ENCODE data around the gene ADGRG1.
"Not testable (repeated sequence)": the region's sequence is repeated elsewhere in the genome, so short reads cannot be mapped to it uniquely, and the experiment has no call there.

Gene ADGRG1

DNA sequence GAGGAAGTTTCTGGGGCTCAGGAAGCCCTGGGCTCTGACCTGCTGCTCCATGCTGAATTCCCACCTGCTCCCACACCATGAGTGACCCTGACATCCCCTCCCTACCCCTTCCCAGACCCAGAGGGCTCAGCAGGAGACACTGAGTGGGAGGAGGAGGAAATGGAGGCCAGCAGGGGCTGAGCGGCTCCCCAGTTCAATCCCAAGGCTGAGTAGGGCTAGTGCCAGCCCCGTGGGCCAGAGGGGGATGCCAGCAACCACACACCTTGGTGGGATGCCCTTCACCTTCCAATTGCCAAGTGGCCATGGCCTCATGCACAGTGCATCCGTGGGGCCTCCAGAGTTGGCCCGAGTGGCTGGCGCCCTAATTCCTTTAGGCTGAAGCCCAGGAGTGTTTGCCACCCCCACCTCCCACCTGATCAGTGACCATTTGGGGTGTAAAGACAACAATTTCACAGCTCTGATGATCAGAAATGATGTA lies 38.7 kb downstream of the ADGRG1 start:
- in situ Hi-C loops (cut with MboI; ENCODE audit: low pct_unique_long_range_greater_than_20kb, low sequenced_read_pairs, unreplicated experiment) = no loop called here
- DNase-seq (ENCODE audit: low spot score) = no peak
- TF ChIP-seq, protein P1, sequence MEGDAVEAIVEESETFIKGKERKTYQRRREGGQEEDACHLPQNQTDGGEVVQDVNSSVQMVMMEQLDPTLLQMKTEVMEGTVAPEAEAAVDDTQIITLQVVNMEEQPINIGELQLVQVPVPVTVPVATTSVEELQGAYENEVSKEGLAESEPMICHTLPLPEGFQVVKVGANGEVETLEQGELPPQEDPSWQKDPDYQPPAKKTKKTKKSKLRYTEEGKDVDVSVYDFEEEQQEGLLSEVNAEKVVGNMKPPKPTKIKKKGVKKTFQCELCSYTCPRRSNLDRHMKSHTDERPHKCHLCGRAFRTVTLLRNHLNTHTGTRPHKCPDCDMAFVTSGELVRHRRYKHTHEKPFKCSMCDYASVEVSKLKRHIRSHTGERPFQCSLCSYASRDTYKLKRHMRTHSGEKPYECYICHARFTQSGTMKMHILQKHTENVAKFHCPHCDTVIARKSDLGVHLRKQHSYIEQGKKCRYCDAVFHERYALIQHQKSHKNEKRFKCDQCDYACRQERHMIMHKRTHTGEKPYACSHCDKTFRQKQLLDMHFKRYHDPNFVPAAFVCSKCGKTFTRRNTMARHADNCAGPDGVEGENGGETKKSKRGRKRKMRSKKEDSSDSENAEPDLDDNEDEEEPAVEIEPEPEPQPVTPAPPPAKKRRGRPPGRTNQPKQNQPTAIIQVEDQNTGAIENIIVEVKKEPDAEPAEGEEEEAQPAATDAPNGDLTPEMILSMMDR (IDR thresholded peaks at IDR 0.05; ENCODE audit: extremely low read depth, insufficient read depth, missing control alignments) = no peak

DNA sequence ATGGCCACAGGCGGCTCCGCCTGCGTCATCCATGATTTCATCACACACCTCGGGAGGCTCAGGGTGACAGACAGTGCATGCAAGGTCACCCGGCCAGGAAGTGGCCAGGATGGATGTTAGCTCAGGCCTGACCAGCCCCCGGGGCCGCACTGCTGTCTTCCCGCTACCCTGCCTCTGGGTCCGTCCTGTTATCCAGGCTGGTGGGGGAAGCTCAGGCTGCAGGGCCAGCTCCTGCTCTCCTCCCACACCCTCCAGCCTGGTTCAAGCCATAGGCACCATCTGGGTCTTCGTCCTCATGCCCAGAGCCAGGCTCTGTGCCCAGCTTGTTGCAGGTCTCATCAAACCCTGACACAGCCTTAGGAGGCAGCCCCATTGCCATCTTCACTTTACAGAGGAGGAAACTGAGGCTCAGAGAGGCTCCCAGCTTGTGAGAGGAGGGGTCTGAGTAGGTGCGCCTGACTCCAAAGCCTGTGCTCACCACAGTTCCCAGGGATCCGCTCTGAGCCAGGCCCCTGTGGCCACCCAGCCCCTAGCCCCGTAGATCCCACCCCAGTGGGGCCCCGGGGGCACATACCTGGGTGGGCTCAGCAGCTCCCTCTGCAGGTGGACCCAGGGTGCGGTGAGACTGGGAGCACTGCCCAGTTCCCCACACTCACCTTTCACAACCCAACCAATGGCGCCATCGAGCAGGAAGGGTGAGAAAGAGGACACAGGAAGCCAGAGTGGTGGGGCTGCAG lies 39.3 kb downstream of the ADGRG1 start:
- no peak for DNase-seq (ENCODE audit: low spot score)
- TF ChIP-seq, protein P1 (IDR thresholded peaks at IDR 0.05; ENCODE audit: extremely low read depth, insufficient read depth, missing control alignments) = peak; percentile 32
- in situ Hi-C loops (cut with MboI; ENCODE audit: low pct_unique_long_range_greater_than_20kb, low sequenced_read_pairs, unreplicated experiment) = no loop called here

DNA sequence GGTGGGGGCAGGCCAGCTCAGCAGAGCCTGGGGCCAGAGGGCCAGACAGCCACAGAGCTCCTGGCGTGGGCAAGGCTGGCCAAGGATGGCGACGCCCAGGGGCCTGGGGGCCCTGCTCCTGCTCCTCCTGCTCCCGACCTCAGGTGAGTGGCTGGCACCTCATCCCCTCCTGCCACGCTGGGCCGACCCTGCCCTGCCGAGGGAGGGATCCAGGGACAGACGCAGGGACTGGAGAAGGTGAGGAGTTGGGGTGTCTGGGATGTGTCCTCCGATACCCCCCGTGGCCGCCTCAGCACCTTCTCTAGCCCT lies 39.8 kb downstream of the ADGRG1 start, which contains the start of gene ADGRG3:
Gene ADGRG3, plus strand, starts transcription at position 44 of the 309 bp plus-strand sequence. Its CDS starts 42 bp downstream, at position 86.
- no peak for DNase-seq (ENCODE audit: low spot score)
- TF ChIP-seq, protein P1 (IDR thresholded peaks at IDR 0.05; ENCODE audit: extremely low read depth, insufficient read depth, missing control alignments) = no peak
- in situ Hi-C loops (cut with MboI; ENCODE audit: low pct_unique_long_range_greater_than_20kb, low sequenced_read_pairs, unreplicated experiment) = no loop called here

GRCh38 chr16:57668630-57669475 lies 40.4 kb downstream of the ADGRG1 start:
- in situ Hi-C loops (cut with MboI; ENCODE audit: low pct_unique_long_range_greater_than_20kb, low sequenced_read_pairs, unreplicated experiment) = no loop called here

DNA sequence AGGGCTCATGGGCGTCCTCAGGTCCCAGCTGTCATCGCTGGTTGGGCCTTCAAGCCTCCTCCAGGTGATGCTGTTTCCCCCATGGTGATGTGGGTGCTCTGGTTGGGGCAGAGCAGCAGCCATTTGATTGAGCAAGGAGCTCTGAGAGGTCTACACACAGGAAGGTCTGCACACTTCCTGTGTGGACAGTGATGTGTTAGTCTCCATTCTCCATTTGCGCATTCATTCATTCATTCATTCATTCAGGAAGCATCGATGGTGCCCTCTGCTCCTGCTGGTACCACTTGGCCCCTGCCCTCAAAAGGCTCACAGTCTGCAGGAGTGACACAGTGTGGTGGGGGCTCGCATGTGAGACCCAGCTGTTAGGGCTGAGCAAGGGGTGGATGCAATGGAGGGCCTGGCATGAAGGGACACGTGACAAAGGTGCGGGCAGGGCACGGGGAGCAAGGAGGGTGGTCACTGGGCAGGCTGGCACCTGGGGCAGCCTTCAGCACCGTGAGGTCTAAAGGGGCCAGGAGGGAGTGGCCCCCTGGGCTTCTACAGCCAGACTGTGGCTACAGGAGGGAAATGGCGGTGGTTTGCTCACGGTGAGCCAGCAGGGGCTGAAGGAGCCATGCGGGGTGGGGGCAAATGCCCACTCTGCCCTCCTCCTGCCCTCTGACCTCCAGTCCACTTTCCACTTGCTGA lies 41.2 kb downstream of the ADGRG1 start:
- TF ChIP-seq, protein P1 (IDR thresholded peaks at IDR 0.05; ENCODE audit: extremely low read depth, insufficient read depth, missing control alignments) = no peak
- DNase-seq (ENCODE audit: low spot score) = no peak
- in situ Hi-C loops (cut with MboI; ENCODE audit: low pct_unique_long_range_greater_than_20kb, low sequenced_read_pairs, unreplicated experiment) = no loop called here

More at GRCh38 chr16:57668630-57669475, 40.4 kb downstream of the ADGRG1 start:
- TF ChIP-seq, protein P1 (IDR thresholded peaks at IDR 0.05; ENCODE audit: extremely low read depth, insufficient read depth, missing control alignments) = no peak
- no peak for DNase-seq (ENCODE audit: low spot score)

- DNase-seq (ENCODE audit: low spot score) = no peak
- TF ChIP-seq, protein P1 (IDR thresholded peaks at IDR 0.05; ENCODE audit: extremely low read depth, insufficient read depth, missing control alignments) = no peak
- in situ Hi-C loops (cut with MboI; ENCODE audit: low pct_unique_long_range_greater_than_20kb, low sequenced_read_pairs, unreplicated experiment) = no loop called here
Observed at GRCh38 chr16:57670196-57670595, 41.8 kb downstream of the ADGRG1 start.

- in situ Hi-C loops (cut with MboI; ENCODE audit: low pct_unique_long_range_greater_than_20kb, low sequenced_read_pairs, unreplicated experiment); DNase-seq (ENCODE audit: low spot score): not testable (repeated sequence)
Observed at GRCh38 chr16:57671451-57671850, 43.0 kb downstream of the ADGRG1 start.

All from GM13977 (cell line).